ENCODE data around the gene NXPH4.
A peak's percentile ranks its signal among the peaks of the same experiment; 100 is the strongest.

Gene NXPH4

GRCh38 chr12:57203791-57204190 is 12.8 kb upstream of the NXPH4 start:
- no peak for DNase-seq (ENCODE audit: low spot score)

GRCh38 chr12:57204454-57204853 is 12.1 kb upstream of the NXPH4 start:
- DNase-seq (ENCODE audit: low spot score) = no peak

DNA sequence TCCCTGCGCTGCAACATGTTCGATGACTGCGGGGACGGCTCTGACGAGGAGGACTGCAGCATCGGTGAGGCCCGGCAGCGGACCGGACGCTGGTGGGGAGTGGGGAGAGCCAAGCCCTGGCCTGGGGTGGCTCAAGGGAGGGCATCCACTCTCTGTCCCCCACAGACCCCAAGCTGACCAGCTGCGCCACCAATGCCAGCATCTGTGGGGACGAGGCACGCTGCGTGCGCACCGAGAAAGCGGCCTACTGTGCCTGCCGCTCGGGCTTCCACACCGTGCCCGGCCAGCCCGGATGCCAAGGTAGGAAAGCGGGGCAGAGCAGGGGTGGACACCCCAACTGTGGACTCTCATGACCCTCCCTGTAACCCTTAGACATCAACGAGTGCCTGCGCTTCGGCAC is 11.4 kb upstream of the NXPH4 start:
- no peak for DNase-seq (ENCODE audit: low spot score)

DNA sequence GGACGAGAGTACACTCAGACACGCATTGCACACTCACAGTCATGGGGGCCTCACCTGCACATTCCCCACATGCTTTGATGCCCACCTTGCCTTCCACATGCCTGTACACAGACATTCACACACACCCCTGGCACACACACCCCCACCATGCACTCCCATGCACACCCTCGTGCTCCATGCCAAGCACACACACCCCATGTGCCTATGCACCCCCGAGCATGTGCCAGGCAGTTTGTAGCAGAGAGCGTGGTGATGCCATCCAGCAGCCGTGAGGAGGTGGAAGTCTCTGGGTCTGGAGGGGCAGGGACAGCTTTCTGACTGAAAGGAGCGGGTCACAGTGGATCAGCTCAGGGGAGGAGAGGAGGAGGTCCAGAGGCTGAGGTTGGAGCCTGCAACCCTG is 10.7 kb upstream of the NXPH4 start:
- no peak for DNase-seq (ENCODE audit: low spot score)

GRCh38 chr12:57207731-57208630 is 8.6 kb upstream of the NXPH4 start:
- peak; percentile 59 for DNase-seq (ENCODE audit: low spot score)

DNA sequence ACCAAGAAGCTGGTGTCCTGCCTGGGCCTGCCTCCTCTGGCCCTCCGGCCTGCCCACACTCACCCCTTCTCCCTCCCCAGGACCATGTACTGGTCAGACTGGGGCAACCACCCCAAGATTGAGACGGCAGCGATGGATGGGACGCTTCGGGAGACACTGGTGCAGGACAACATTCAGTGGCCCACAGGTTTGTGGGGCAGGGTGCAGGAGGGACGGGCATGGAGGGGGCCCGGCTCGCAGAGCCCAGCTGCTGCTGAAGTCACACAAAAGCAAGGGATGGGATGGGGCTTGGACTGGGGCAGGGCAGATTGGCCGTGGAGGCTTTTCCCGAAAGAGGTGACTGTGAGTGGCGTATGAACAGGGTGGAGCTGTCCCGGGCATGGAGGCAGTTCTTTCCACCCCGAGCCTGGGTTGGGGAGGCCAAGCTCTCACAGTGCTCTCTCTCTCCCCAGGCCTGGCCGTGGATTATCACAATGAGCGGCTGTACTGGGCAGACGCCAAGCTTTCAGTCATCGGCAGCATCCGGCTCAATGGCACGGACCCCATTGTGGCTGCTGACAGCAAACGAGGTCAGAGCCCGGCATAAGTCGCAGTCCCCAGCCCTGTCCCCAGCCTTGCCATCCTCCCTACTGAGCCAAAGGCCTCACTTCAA is 7.8 kb upstream of the NXPH4 start:
- no peak for DNase-seq (ENCODE audit: low spot score)

GRCh38 chr12:57209916-57210315 is 6.7 kb upstream of the NXPH4 start:
- DNase-seq (ENCODE audit: low spot score) = no peak

- no peak for DNase-seq (ENCODE audit: low spot score)
Measured at GRCh38 chr12:57210461-57210860, 6.1 kb upstream of the NXPH4 start.

- DNase-seq (ENCODE audit: low spot score) = no peak
Measured at GRCh38 chr12:57210926-57211692, 5.5 kb upstream of the NXPH4 start.

GRCh38 chr12:57211791-57212700 is 4.5 kb upstream of the NXPH4 start:
- DNase-seq (ENCODE audit: low spot score) = no peak

GRCh38 chr12:57212701-57213057 is 3.9 kb upstream of the NXPH4 start:
- DNase-seq (ENCODE audit: low spot score) = no peak

DNA sequence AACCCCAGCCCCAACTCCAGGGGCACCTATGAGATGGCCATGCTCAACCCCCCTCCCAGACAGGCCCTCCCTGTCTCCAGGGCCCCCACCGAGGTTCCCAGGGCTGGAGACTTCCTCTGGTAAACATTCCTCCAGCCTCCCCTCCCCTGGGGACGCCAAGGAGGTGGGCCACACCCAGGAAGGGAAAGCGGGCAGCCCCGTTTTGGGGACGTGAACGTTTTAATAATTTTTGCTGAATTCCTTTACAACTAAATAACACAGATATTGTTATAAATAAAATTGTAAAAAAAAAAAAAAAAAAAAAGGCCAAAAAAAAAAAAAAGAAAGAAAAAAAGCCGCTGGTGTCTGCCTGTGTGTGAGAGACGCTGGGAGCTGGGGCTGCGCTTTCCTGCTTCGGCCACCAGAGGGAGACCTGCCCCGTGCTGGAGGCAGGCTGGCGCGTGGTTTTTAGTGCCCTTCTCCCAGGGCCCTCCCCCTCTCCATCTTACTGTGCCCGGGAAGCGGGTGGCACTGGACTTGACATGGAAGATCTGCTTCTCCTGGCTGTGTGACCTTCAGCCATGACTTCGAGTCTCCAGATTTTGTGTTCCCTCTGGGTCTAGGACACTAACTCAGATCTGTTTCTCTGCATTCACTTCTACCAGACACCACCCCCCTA is 3.4 kb upstream of the NXPH4 start:
- peak; percentile 92 for DNase-seq (ENCODE audit: low spot score)

DNA sequence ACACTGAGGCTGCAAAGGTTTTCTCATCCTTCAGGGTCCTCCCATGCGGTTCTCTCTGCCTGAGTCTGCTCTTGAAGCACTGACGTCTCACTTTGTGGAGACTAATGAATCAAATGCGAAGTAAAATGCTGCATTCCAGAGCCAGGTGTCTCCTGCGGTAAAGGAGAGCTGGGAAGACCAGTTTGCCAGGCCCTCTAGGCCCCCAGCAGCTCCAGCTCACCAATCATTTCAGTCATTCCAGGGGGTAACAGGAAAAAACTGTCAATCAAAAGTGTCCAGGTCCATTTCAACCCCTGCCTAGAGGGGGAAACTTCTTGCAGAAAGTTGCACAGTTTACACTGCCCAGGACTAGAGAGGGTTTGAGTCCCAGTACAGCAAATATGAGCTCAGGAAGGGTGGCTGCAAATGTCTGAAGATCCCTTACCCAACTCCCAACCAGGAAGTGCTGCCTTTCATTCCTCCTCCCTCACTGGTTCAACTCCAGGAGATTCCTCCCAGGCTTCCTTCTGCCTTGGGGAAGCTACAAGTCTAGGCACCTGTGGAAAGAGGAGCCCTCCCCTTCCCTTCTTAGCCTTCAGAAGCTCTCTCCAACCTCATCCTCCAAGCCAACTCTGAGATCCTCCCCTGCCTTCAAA is 2.7 kb upstream of the NXPH4 start:
- DNase-seq (ENCODE audit: low spot score) = no peak

DNA sequence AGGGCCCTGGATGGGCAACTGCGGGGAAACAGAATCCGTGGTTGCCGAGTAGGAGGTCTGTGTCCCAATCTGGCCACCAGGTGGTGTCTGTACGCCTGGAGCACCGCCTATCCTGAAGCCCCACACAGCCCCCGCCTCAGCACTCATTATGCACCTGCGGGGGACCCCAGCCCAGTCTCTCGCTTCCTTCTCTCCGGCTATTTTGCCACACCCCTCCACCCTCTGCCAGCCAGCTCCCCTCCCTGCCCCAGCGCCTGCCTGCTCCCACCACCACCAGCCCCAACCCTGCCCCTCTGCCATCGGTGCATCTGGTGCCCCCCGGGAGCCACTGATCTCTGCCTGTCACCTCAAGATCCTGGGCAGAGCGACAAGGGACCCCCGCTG is 2.2 kb upstream of the NXPH4 start:
- DNase-seq (ENCODE audit: low spot score) = peak; percentile 87

GRCh38 chr12:57215065-57215464 is 1.5 kb upstream of the NXPH4 start:
- no peak for DNase-seq (ENCODE audit: low spot score)

- DNase-seq (ENCODE audit: low spot score) = no peak
Measured at GRCh38 chr12:57215668-57216013, 953 bp upstream of the NXPH4 start.

GRCh38 chr12:57216921-57217879 is 606 bp downstream of the NXPH4 start:
- DNase-seq (ENCODE audit: low spot score) = peak; percentile 56

- no peak for DNase-seq (ENCODE audit: low spot score)
Measured at GRCh38 chr12:57218030-57218853, 1.6 kb downstream of the NXPH4 start.

Data from D341Med (cell line).